ENCODE results near the gene ARHGAP18. TPM values are rescaled to one million over a fixed set of nuclear protein-coding genes. Genes with fewer than 3 reads are reported as not detected.

Gene ARHGAP18
- total and polyA plus RNA-seq, 2 experiments from 2014 or later, result 12.5 to 23.8 TPM

DNA sequence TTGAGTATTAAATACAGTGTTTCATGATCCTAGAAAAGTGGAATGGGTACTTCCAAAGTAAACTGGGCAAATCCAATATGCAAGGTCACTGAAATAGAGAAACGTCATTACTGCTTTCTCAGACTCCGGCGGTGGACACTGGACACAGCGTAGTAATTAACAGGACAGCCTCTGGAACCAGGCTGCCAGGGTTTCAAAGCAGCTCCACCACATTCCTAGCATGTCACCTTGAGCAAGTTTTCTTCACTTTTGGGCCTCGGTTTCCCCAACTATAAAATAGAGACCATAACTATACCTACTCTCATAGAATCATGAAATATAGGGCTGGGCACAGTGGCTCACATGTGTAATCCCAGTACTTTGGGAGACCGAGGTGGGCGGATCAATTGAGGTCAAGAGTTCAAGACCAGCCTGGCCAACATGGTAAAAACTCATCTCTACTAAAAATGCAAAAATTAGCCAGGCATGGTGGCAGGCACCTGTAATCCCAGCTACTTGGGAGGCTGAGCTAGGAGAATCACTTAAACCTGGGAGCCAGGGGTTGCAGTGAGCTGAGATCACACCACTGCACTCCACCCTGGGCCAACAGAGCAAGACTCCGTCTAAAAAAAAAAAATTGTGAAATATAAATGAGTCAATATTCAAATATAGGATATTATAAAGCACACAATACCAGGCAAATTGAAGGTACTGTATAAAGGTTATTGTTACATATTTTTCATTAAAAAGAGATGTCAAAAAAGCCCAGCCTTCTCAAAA is 24.9 kb downstream of the ARHGAP18 start:
- 81 to 85% methylated on average over 8 of the region's 8 CpGs for WGBS, 2 experiments (ENCODE audit: low coverage in 1 of 2, low lambda C conversion rate in 2 of 2, missing lambda C conversion rate in 2 of 2)
- in situ Hi-C loops (cut with MboI), result no loop called here
- Histone ChIP-seq H3K27ac (peak overlapping the region; percentile 83), H3K9me2 (ENCODE audit: insufficient read depth) (no peaks in the 10 kb centered on the region), H3K79me2 (ENCODE audit: insufficient read depth) (peaks cover 83% of the 10 kb centered on the region), H3K4me3 (no peak overlapping the region), H3K27me3 (replicated peaks; ENCODE audit: insufficient read depth) (no peaks in the 10 kb centered on the region), H4K20me1 (ENCODE audit: insufficient read depth) (no peaks in the 10 kb centered on the region), H3K9ac (no peak overlapping the region), H3K4me2 (ENCODE audit: unreplicated experiment) (peak overlapping the region; percentile 44), H3F3A (ENCODE audit: insufficient read depth) (peaks cover 42% of the 10 kb centered on the region), H3K9me3 (ENCODE audit: low read depth) (no peaks in the 10 kb centered on the region), H3K36me3 (ENCODE audit: low read depth) (no peaks in the 10 kb centered on the region), H3K4me1 (ENCODE audit: insufficient read depth) (peaks cover 76% of the 10 kb centered on the region), H2AFZ (no peak overlapping the region)
- no peak for TF ChIP-seq EZH2 (IDR thresholded peaks at IDR 0.05; ENCODE audit: insufficient read depth, poor library complexity, severe bottlenecking)
- no peak for TF ChIP-seq EZH2phosphoT487 (IDR thresholded peaks at IDR 0.05; ENCODE audit: insufficient read depth, low read depth)
- no peak for DNase-seq

GRCh38 chr6:129684323-129684884 is 25.6 kb downstream of the ARHGAP18 start:
- in situ Hi-C loops (cut with MboI), result no loop called here
- H3K4me3 ChIP-seq, result no peak overlapping the region
- peak overlapping the region; percentile 83 for H3K27ac ChIP-seq
- no peaks in the 10 kb centered on the region for H3K36me3 ChIP-seq (ENCODE audit: low read depth)
- WGBS, 2 experiments (ENCODE audit: low coverage in 1 of 2, low lambda C conversion rate in 2 of 2, missing lambda C conversion rate in 2 of 2), result 88 to 89% methylated on average over 6 of the region's 6 CpGs
- peak overlapping the region; percentile 44 for H3K4me2 ChIP-seq (ENCODE audit: unreplicated experiment)
- H2AFZ ChIP-seq, result no peak overlapping the region
- no peaks in the 10 kb centered on the region for H3K27me3 ChIP-seq (replicated peaks; ENCODE audit: insufficient read depth)
- DNase-seq, result no peak
- no peak for TF ChIP-seq EZH2phosphoT487 (IDR thresholded peaks at IDR 0.05; ENCODE audit: insufficient read depth, low read depth)
- no peak for TF ChIP-seq EZH2 (IDR thresholded peaks at IDR 0.05; ENCODE audit: insufficient read depth, poor library complexity, severe bottlenecking)
- H3K9me2 ChIP-seq (ENCODE audit: insufficient read depth), result no peaks in the 10 kb centered on the region
- peaks cover 41% of the 10 kb centered on the region for H3F3A ChIP-seq (ENCODE audit: insufficient read depth)
- no peaks in the 10 kb centered on the region for H3K9me3 ChIP-seq (ENCODE audit: low read depth)
- H3K79me2 ChIP-seq (ENCODE audit: insufficient read depth), result peaks cover 83% of the 10 kb centered on the region
- no peaks in the 10 kb centered on the region for H4K20me1 ChIP-seq (ENCODE audit: insufficient read depth)
- H3K9ac ChIP-seq, result no peak overlapping the region
- H3K4me1 ChIP-seq (ENCODE audit: insufficient read depth), result peaks cover 76% of the 10 kb centered on the region

GRCh38 chr6:129683601-129684322 is 26.2 kb downstream of the ARHGAP18 start:
- in situ Hi-C loops (cut with MboI), result no loop called here
- peak overlapping the region; percentile 61 for H3K9ac ChIP-seq
- H2AFZ ChIP-seq, result 0 out of 2 replicates have a peak overlapping the region, but pooled peaks have one; percentile 10

GRCh38 chr6:129681913-129682205 is 28.1 kb downstream of the ARHGAP18 start:
- H3F3A ChIP-seq (ENCODE audit: insufficient read depth), result peaks cover 46% of the 10 kb centered on the region
- H3K4me2 ChIP-seq (ENCODE audit: unreplicated experiment), result no peak overlapping the region
- in situ Hi-C loops (cut with MboI), result no loop called here
- no peaks in the 10 kb centered on the region for H3K9me2 ChIP-seq (ENCODE audit: insufficient read depth)
- H3K27ac ChIP-seq, result no peak overlapping the region
- no peak overlapping the region for H3K4me3 ChIP-seq
- 95 to 100% methylated on average over 2 of the region's 2 CpGs for WGBS, 2 experiments (ENCODE audit: low coverage in 1 of 2, low lambda C conversion rate in 2 of 2, missing lambda C conversion rate in 2 of 2)
- no peak for DNase-seq
- H3K4me1 ChIP-seq (ENCODE audit: insufficient read depth), result peaks cover 84% of the 10 kb centered on the region
- no peak overlapping the region for H2AFZ ChIP-seq
- H3K27me3 ChIP-seq (replicated peaks; ENCODE audit: insufficient read depth), result no peaks in the 10 kb centered on the region
- H3K79me2 ChIP-seq (ENCODE audit: insufficient read depth), result peaks cover 86% of the 10 kb centered on the region
- H3K36me3 ChIP-seq (ENCODE audit: low read depth), result no peaks in the 10 kb centered on the region
- TF ChIP-seq EZH2phosphoT487 (IDR thresholded peaks at IDR 0.05; ENCODE audit: insufficient read depth, low read depth), result no peak
- no peak for TF ChIP-seq EZH2 (IDR thresholded peaks at IDR 0.05; ENCODE audit: insufficient read depth, poor library complexity, severe bottlenecking)
- no peaks in the 10 kb centered on the region for H3K9me3 ChIP-seq (ENCODE audit: low read depth)
- no peak overlapping the region for H3K9ac ChIP-seq
- no peaks in the 10 kb centered on the region for H4K20me1 ChIP-seq (ENCODE audit: insufficient read depth)

More at GRCh38 chr6:129683601-129684322, 26.2 kb downstream of the ARHGAP18 start:
- H4K20me1 ChIP-seq (ENCODE audit: insufficient read depth), result no peaks in the 10 kb centered on the region
- peaks cover 80% of the 10 kb centered on the region for H3K4me1 ChIP-seq (ENCODE audit: insufficient read depth)
- peak overlapping the region; percentile 79 for H3K4me2 ChIP-seq (ENCODE audit: unreplicated experiment)
- TF ChIP-seq EZH2 (IDR thresholded peaks at IDR 0.05; ENCODE audit: insufficient read depth, poor library complexity, severe bottlenecking) (no peak), EZH2phosphoT487 (IDR thresholded peaks at IDR 0.05; ENCODE audit: insufficient read depth, low read depth) (no peak)
- peak; percentile 98 for DNase-seq
- no peaks in the 10 kb centered on the region for H3K9me3 ChIP-seq (ENCODE audit: low read depth)
- H3K36me3 ChIP-seq (ENCODE audit: low read depth), result no peaks in the 10 kb centered on the region
- H3K4me3 ChIP-seq, result peak overlapping the region; percentile 49
- peaks cover 41% of the 10 kb centered on the region for H3F3A ChIP-seq (ENCODE audit: insufficient read depth)
- no peaks in the 10 kb centered on the region for H3K27me3 ChIP-seq (replicated peaks; ENCODE audit: insufficient read depth)
- H3K9me2 ChIP-seq (ENCODE audit: insufficient read depth), result no peaks in the 10 kb centered on the region
- WGBS, 2 experiments (ENCODE audit: low coverage in 1 of 2, low lambda C conversion rate in 2 of 2, missing lambda C conversion rate in 2 of 2), result 24 to 25% methylated on average over 9 of the region's 9 CpGs
- peak overlapping the region; percentile 83 for H3K27ac ChIP-seq
- H3K79me2 ChIP-seq (ENCODE audit: insufficient read depth), result peaks cover 80% of the 10 kb centered on the region
